WTC11 (cell line): Measurements from ENCODE around the gene BLOC1S5. TPM values are rescaled to one million over a fixed set of nuclear protein-coding genes. Genes with fewer than 3 reads are reported as not detected.

Experiments used
- ATAC-seq: fragments of 200-7000 bp; cut with Tn5 transposase; 2 replicates; pipeline ENCODE4 v1.10.0; 2021; ENCODE audit warnings: mild to moderate bottlenecking, moderate library complexity
- CTCF ChIA-PET: fragments of 300-600 bp; sonication (Branson Sonifier 250); formaldehyde crosslinking; loops from one replicate; lab custom pipeline; 2021; ENCODE audit warnings: antibody characterized with exemption; lab: Charles Lee
- POLR2A ChIA-PET: fragments of 350-600 bp; sonication (Branson Sonifier 250); formaldehyde crosslinking; loops from one replicate; lab custom pipeline; 2021; ENCODE audit warnings: antibody characterized with exemption; lab: Charles Lee
- DNase-seq: peaks from one replicate; pipeline ENCODE4 v3.0.0; 2021; ENCODE audit warnings: low spot score
- H3K27ac Mint-ChIP-seq: 2 replicates; pipeline ENCODE4 v1.8.0; 2021; ENCODE audit warnings: mixed read lengths
- H3K27me3 Mint-ChIP-seq: 2 replicates; pipeline ENCODE4 v1.8.0; 2021; ENCODE audit warnings: low read depth, mild to moderate bottlenecking, moderate library complexity, mixed read lengths
- H3K36me3 Mint-ChIP-seq: 2 replicates; pipeline ENCODE4 v1.8.0; 2021; ENCODE audit warnings: mixed read lengths
- H3K4me1 Mint-ChIP-seq: 2 replicates; pipeline ENCODE4 v1.8.0; 2022; ENCODE audit warnings: mixed read lengths
- H3K4me3 Mint-ChIP-seq: 2 replicates; pipeline ENCODE4 v1.8.0; 2021; ENCODE audit warnings: mild to moderate bottlenecking, moderate library complexity, mixed read lengths
- H3K9me3 Mint-ChIP-seq: 2 replicates; pipeline ENCODE4 v1.8.0; 2021; ENCODE audit warnings: mixed read lengths
- ARID4B ChIP-seq: sonication (generic); formaldehyde crosslinking; IDR thresholded peaks from 2 replicates; pipeline ENCODE4 v1.8.0; 2023; ENCODE audit warnings: missing genetic modification reagents, mild to moderate bottlenecking, borderline replicate concordance
- ATF2 ChIP-seq: sonication (generic); formaldehyde crosslinking; IDR thresholded peaks from 2 replicates; pipeline ENCODE4 v1.8.1; 2022; ENCODE audit warnings: low read depth, missing genetic modification reagents, borderline replicate concordance
- CTCF ChIP-seq: fragments of 200-600 bp; IDR thresholded peaks from 2 replicates; pipeline ENCODE4 v1.8.0; 2022; ENCODE audit warnings: antibody characterized with exemption
- FOXJ3 ChIP-seq: sonication (generic); formaldehyde crosslinking; IDR thresholded peaks from 2 replicates; pipeline ENCODE4 v1.9.0; 2021; ENCODE audit warnings: missing genetic modification reagents, mild to moderate bottlenecking, borderline replicate concordance
- FOXP1 ChIP-seq: sonication (generic); formaldehyde crosslinking; IDR thresholded peaks from 2 replicates; pipeline ENCODE4 v1.8.0; 2022; ENCODE audit warnings: missing genetic modification reagents, mild to moderate bottlenecking, moderate library complexity, borderline replicate concordance
- IRF1 ChIP-seq: sonication (generic); formaldehyde crosslinking; IDR thresholded peaks from 2 replicates; pipeline ENCODE4 v1.8.0; 2023; ENCODE audit warnings: missing genetic modification reagents
- KAT7 ChIP-seq: sonication (generic); formaldehyde crosslinking; IDR thresholded peaks from 2 replicates; pipeline ENCODE4 v1.8.1; 2023; ENCODE audit warnings: missing genetic modification reagents, mild to moderate bottlenecking, borderline replicate concordance
- PRDM15 ChIP-seq: sonication (generic); formaldehyde crosslinking; IDR thresholded peaks from 2 replicates; pipeline ENCODE4 v1.8.0; 2022; ENCODE audit warnings: missing genetic modification reagents
- PREB ChIP-seq: sonication (generic); formaldehyde crosslinking; IDR thresholded peaks from 2 replicates; pipeline ENCODE4 v1.8.1; 2022; ENCODE audit warnings: mild to moderate bottlenecking, missing genetic modification reagents, moderate library complexity, borderline replicate concordance
- SMAD4 ChIP-seq: sonication (generic); formaldehyde crosslinking; IDR thresholded peaks from 2 replicates; pipeline ENCODE4 v1.8.0; 2022; ENCODE audit warnings: mild to moderate bottlenecking, missing genetic modification reagents
- TCF7 ChIP-seq: sonication (generic); formaldehyde crosslinking; IDR thresholded peaks from 2 replicates; pipeline ENCODE4 v1.8.0; 2022; ENCODE audit warnings: mild to moderate bottlenecking, low read depth, missing genetic modification reagents, moderate library complexity
- TEAD4 ChIP-seq: sonication (generic); formaldehyde crosslinking; IDR thresholded peaks from 2 replicates; pipeline ENCODE4 v1.8.0; 2022; ENCODE audit warnings: mild to moderate bottlenecking, missing genetic modification reagents
- USF1 ChIP-seq: sonication (generic); formaldehyde crosslinking; IDR thresholded peaks from 2 replicates; pipeline ENCODE4 v1.8.0; 2022; ENCODE audit warnings: mild to moderate bottlenecking, missing genetic modification reagents
- ZBTB21 ChIP-seq: sonication (generic); formaldehyde crosslinking; IDR thresholded peaks from 2 replicates; pipeline ENCODE4 v1.8.1; 2023; ENCODE audit warnings: mild to moderate bottlenecking, missing genetic modification reagents, borderline replicate concordance
- ZNF219 ChIP-seq: sonication (generic); formaldehyde crosslinking; IDR thresholded peaks from 2 replicates; pipeline ENCODE4 v1.8.0; 2023; ENCODE audit warnings: missing genetic modification reagents, mild to moderate bottlenecking, borderline replicate concordance
- ZNF317 ChIP-seq: sonication (generic); formaldehyde crosslinking; IDR thresholded peaks from 2 replicates; pipeline ENCODE4 v1.8.1; 2023; ENCODE audit warnings: low read depth, mild to moderate bottlenecking, moderate library complexity, missing genetic modification reagents, borderline replicate concordance
- ZNF416 ChIP-seq: fragments of 250-450 bp; sonication (Bioruptor Pico); IDR thresholded peaks from 2 replicates; pipeline ENCODE4 v1.9.0; 2021; ENCODE audit warnings: mild to moderate bottlenecking, inconsistent platforms
- total RNA-seq: library from RNA; stranded (reverse); gene quantifications from 3 replicates; pipeline ENCODE4 v1.2.3, GENCODE V29; 2021

Gene BLOC1S5
- total RNA-seq, 1 experiment from 2014 or later, result 17.9 TPM

GRCh38 chr6:8043221-8043620 is 21.0 kb downstream of the BLOC1S5 start:
- Mint-ChIP-seq H3K36me3 (peaks cover 63% of the 10 kb centered on the region), H3K4me1 (peaks cover 17% of the 10 kb centered on the region), H3K9me3 (peaks cover 37% of the 10 kb centered on the region), H3K27ac (no peak overlapping the region), H3K4me3 (no peak overlapping the region), H3K27me3 (no peaks in the 10 kb centered on the region)
- ChIA-PET POLR2A (no interaction called here), CTCF (no interaction called here)
- ATAC-seq (no peak), DNase-seq (no peak)
- TF ChIP-seq ARID4B (no peak), PREB (CRISPR knock-in tag) (no peak), KAT7 (CRISPR knock-in tag) (no peak), TEAD4 (CRISPR knock-in tag) (no peak), ZNF219 (CRISPR knock-in tag) (no peak), SMAD4 (CRISPR knock-in tag) (no peak), USF1 (CRISPR knock-in tag) (no peak), FOXP1 (CRISPR knock-in tag) (no peak), CTCF (no peak), ZBTB21 (CRISPR knock-in tag) (no peak), IRF1 (CRISPR knock-in tag) (no peak), FOXJ3 (CRISPR knock-in tag) (no peak), ZNF317 (CRISPR knock-in tag) (no peak), ZNF416 (no peak), ATF2 (CRISPR knock-in tag) (no peak), TCF7 (no peak), PRDM15 (CRISPR knock-in tag) (no peak)
